OCI-LY7 (cell line): ENCODE results near the gene ZDBF2. TPM values are rescaled to one million over a fixed set of nuclear protein-coding genes. Genes with fewer than 3 reads are reported as not detected.

Experiments
- BruUV-seq: library from RNA; stranded (reverse); fragments of 400-500 nt; replicated peaks from 2 replicates; lab custom pipeline; 2021; lab: Mats Ljungman, UMichigan
- CTCF ChIA-PET: fragments of 300-600 bp; sonication (Branson Sonifier 250); formaldehyde crosslinking; loops from one replicate; lab custom pipeline; 2022; ENCODE audit warnings: antibody characterized with exemption; ENCODE audit not compliant: unreplicated experiment; lab: Charles Lee
- POLR2A ChIA-PET: fragments of 300-600 bp; sonication (Branson Sonifier 250); formaldehyde crosslinking; loops from one replicate; lab custom pipeline; 2022; ENCODE audit warnings: antibody characterized with exemption; lab: Charles Lee
- DNase-seq: peaks from one replicate; pipeline ENCODE4 v3.0.0-alpha.2; 2015; ENCODE audit warnings: low spot score
- H2AFZ ChIP-seq: fragments of 200-600 bp; sonication (generic), shearing (Covaris generic); 2 replicates; pipeline ENCODE4 v1.6.1; 2014; ENCODE audit warnings: mild to moderate bottlenecking, antibody characterized with exemption, low read length, moderate library complexity
- H3K27ac ChIP-seq: fragments of 200-600 bp; sonication (generic); 2 replicates; pipeline ENCODE4 v1.5.1; 2014; ENCODE audit warnings: mixed run types, low read depth, mild to moderate bottlenecking, moderate library complexity, low read length, inconsistent platforms; ENCODE audit not compliant: poor library complexity, severe bottlenecking
- H3K36me3 ChIP-seq: fragments of 200-600 bp; sonication (generic); 2 replicates; pipeline ENCODE4 v1.6.1; 2014; ENCODE audit warnings: mild to moderate bottlenecking, antibody characterized with exemption, low read length, moderate library complexity, mixed read lengths; ENCODE audit not compliant: insufficient read depth
- H3K4me1 ChIP-seq: fragments of 200-600 bp; sonication (generic); 2 replicates; pipeline ENCODE4 v1.5.1; 2014; ENCODE audit warnings: mild to moderate bottlenecking, low read length; ENCODE audit not compliant: insufficient read depth, poor library complexity, severe bottlenecking
- H3K4me2 ChIP-seq: fragments of 200-600 bp; sonication (generic); 2 replicates; pipeline ENCODE4 v1.6.1; 2014; ENCODE audit warnings: mild to moderate bottlenecking, low read length
- H3K4me3 ChIP-seq: fragments of 200-600 bp; sonication (generic); 2 replicates; pipeline ENCODE4 v1.5.1; 2014; ENCODE audit warnings: mild to moderate bottlenecking, low read depth, low read length; ENCODE audit not compliant: poor library complexity, severe bottlenecking
- H3K79me2 ChIP-seq: fragments of 200-600 bp; sonication (generic); 2 replicates; pipeline ENCODE4 v1.6.1; 2016; ENCODE audit warnings: low read depth, mild to moderate bottlenecking, low read length, moderate library complexity, mixed read lengths; ENCODE audit not compliant: insufficient read depth
- H3K9me2 ChIP-seq: fragments of 200-600 bp; sonication (generic); 2 replicates; pipeline ENCODE4 v1.6.1; 2016; ENCODE audit warnings: mild to moderate bottlenecking, low read length, mixed read lengths; ENCODE audit not compliant: insufficient read depth
- H3K9me3 ChIP-seq: fragments of 200-600 bp; sonication (generic); 2 replicates; pipeline ENCODE4 v1.6.1; 2014; ENCODE audit warnings: mild to moderate bottlenecking, mixed run types, low read length, mixed read lengths
- H4K20me1 ChIP-seq: fragments of 200-600 bp; sonication (generic); 2 replicates; pipeline ENCODE4 v1.6.1; 2014; ENCODE audit warnings: mild to moderate bottlenecking, antibody characterized with exemption, low read length, moderate library complexity, mixed read lengths; ENCODE audit not compliant: insufficient read depth
- EZH2phosphoT487 ChIP-seq: fragments of 200-600 bp; sonication (generic); IDR thresholded peaks from 2 replicates; pipeline ENCODE4 v1.6.1; 2018; ENCODE audit warnings: low read depth, borderline replicate concordance, mild to moderate bottlenecking, mixed run types, antibody characterized with exemption, low read length, moderate library complexity, mixed read lengths
- intact Hi-C: fragments of 100-400 bp; cut with micrococcal nuclease; formaldehyde crosslinking; loops from one replicate; pipeline ENCODE4 v1.10.0; 2022; ENCODE audit not compliant: unreplicated experiment
- total RNA-seq, 2 experiments: library from RNA; depleted of rRNA in 1 of 2; stranded (reverse); fragments of >200 nt in 1 of 2; shearing (Covaris generic) in 1 of 2; gene quantifications; 2 replicates each; pipeline ENCODE4 v1.2.3, GENCODE V29; 2014 to 2022
- TF ChIP-seq, protein P1 (sequence below): fragments of 200-600 bp; sonication (generic); conservative IDR thresholded peaks from 2 replicates; pipeline ENCODE4 v1.5.1; 2014; ENCODE audit warnings: mild to moderate bottlenecking, antibody characterized with exemption, low read length, moderate library complexity, mixed read lengths

Gene ZDBF2
- total RNA-seq, 2 experiments from 2014 or later = 13.9 to 44.3 TPM

DNA sequence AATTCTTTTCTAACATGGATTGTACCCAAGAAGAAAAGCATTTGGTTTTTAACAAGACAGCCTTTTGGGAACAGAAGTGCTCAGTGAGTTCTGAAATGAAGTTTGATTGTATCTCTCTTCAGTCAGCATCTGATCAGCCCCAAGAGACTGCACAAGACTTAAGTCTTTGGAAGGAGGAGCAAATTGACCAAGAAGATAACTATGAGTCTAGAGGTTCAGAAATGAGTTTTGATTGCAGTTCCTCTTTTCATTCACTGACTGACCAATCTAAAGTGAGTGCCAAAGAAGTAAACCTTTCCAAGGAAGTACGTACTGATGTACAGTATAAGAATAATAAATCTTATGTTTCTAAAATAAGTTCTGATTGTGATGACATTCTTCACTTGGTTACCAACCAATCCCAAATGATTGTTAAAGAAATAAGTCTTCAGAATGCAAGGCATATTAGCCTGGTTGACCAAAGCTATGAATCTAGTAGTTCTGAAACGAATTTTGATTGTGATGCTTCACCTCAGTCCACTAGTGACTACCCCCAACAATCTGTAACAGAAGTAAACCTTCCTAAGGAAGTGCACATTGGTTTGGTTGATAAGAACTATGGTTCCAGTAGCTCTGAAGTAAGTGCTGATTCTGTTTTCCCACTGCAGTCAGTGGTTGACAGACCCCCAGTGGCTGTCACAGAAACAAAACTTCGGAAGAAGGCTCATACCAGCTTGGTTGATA, 31.2 kb downstream of the ZDBF2 start:
- H4K20me1 ChIP-seq = no peaks in the 10 kb centered on the region
- TF ChIP-seq, protein P1, sequence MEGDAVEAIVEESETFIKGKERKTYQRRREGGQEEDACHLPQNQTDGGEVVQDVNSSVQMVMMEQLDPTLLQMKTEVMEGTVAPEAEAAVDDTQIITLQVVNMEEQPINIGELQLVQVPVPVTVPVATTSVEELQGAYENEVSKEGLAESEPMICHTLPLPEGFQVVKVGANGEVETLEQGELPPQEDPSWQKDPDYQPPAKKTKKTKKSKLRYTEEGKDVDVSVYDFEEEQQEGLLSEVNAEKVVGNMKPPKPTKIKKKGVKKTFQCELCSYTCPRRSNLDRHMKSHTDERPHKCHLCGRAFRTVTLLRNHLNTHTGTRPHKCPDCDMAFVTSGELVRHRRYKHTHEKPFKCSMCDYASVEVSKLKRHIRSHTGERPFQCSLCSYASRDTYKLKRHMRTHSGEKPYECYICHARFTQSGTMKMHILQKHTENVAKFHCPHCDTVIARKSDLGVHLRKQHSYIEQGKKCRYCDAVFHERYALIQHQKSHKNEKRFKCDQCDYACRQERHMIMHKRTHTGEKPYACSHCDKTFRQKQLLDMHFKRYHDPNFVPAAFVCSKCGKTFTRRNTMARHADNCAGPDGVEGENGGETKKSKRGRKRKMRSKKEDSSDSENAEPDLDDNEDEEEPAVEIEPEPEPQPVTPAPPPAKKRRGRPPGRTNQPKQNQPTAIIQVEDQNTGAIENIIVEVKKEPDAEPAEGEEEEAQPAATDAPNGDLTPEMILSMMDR = no peak
- no peak for TF ChIP-seq EZH2phosphoT487
- 0 out of 2 replicates have a peak, but pooled peaks cover 15% of the 10 kb centered on the region for H3K36me3 ChIP-seq
- H3K79me2 ChIP-seq = no peaks in the 10 kb centered on the region
- no peak overlapping the region for H2AFZ ChIP-seq
- intact Hi-C loops = no loop called here
- no peak for DNase-seq
- ChIA-PET POLR2A (interaction anchor here (0.9 to 1.1 kb wide), 2 partner anchors 20 kb away, joined by 3 read pairs; no protein-coding TSS in a partner anchor), CTCF (no interaction called here)
- no peak overlapping the region for H3K27ac ChIP-seq
- no peaks in the 10 kb centered on the region for H3K9me3 ChIP-seq
- H3K4me3 ChIP-seq = no peak overlapping the region
- no peak overlapping the region for H3K4me2 ChIP-seq
- H3K4me1 ChIP-seq = no peaks in the 10 kb centered on the region
- BruUV-seq = no TSS peak
- no peaks in the 10 kb centered on the region for H3K9me2 ChIP-seq

DNA sequence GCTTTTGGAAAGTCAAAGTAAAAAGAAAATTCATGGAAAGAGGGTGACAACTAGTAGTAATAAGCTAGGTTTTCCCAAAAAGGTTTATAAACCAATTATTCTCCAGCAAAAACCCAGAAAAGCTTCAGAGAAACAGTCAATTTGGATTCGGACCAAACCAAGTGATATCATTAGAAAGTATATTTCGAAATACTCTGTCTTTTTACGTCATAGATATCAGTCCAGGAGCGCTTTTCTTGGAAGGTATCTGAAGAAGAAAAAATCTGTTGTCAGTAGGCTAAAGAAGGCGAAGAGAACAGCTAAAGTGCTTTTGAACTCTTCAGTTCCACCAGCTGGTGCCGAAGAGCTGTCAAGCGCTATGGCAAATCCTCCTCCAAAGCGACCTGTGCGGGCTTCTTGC, 36.6 kb downstream of the ZDBF2 start:
- Histone ChIP-seq H3K9me2 (no peaks in the 10 kb centered on the region), H3K27ac (no peak overlapping the region), H3K4me1 (no peaks in the 10 kb centered on the region), H2AFZ (no peak overlapping the region), H3K4me3 (no peak overlapping the region), H3K79me2 (no peaks in the 10 kb centered on the region), H3K4me2 (no peak overlapping the region), H4K20me1 (no peaks in the 10 kb centered on the region), H3K36me3 (0 out of 2 replicates have a peak, but pooled peaks cover under 1% of the 10 kb centered on the region), H3K9me3 (no peaks in the 10 kb centered on the region)
- intact Hi-C loops = no loop called here
- no TSS peak for BruUV-seq
- POLR2A ChIA-PET = interaction anchor here (0.7 to 1.2 kb wide), 2 partner anchors 13 to 88 kb away, joined by 3 to 4 read pairs; no protein-coding TSS in a partner anchor
- CTCF ChIA-PET = no interaction called here
- no peak for TF ChIP-seq EZH2phosphoT487
- TF ChIP-seq, protein P1 = no peak
- DNase-seq = no peak

DNA sequence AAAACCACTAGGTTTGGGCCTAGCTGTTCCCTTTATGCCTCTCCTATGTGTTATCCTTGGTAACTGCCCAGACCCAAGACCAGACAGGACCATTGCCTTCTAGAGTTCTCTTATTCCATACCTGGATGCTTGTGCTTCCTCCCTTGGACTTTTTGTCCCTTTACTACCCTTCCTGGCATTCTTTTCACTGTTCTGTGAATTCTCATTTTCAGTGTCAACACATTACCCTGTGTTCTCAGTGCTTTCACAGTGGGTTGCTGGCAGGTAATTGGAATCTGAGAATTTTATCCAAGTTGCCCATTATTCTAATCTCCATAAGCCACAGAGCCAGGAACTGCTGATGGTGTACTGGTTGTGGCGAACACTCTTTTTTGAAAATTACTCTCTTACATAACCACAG, 41.7 kb downstream of the ZDBF2 start:
- Histone ChIP-seq H2AFZ (no peak overlapping the region), H3K36me3 (no peaks in the 10 kb centered on the region; the same call in 1 of the 2 replicates), H3K27ac (no peak overlapping the region), H3K4me1 (no peaks in the 10 kb centered on the region), H4K20me1 (no peaks in the 10 kb centered on the region), H3K4me3 (no peak overlapping the region), H3K79me2 (no peaks in the 10 kb centered on the region), H3K4me2 (no peak overlapping the region), H3K9me3 (peaks cover 5% of the 10 kb centered on the region; the same call in 1 of the 2 replicates), H3K9me2 (no peaks in the 10 kb centered on the region)
- ChIA-PET CTCF (no interaction called here), POLR2A (no interaction called here)
- no TSS peak for BruUV-seq
- TF ChIP-seq, protein P1 = no peak
- TF ChIP-seq EZH2phosphoT487 = no peak
- intact Hi-C loops = no loop called here
- no peak for DNase-seq
